HepG2 (cell line): ENCODE results near the gene NMRAL1. TPM values are rescaled to one million over a fixed set of nuclear protein-coding genes. Genes with fewer than 3 reads are reported as not detected.

Experiments used
- BCL6 ChIP-seq: IDR thresholded peaks from 2 replicates; pipeline ENCODE4 v1.6.1; 2016; ENCODE audit warnings: missing genetic modification reagents, missing compliant biosample characterization
- CEBPZ ChIP-seq: IDR thresholded peaks from 2 replicates; pipeline ENCODE4 v1.6.1; 2012; ENCODE audit warnings: low read length, improper control_type of control experiment
- CREM ChIP-seq, 2 experiments: sonication (generic) in 1 of 2; formaldehyde crosslinking in 1 of 2; IDR thresholded peaks; 2 replicates each; pipeline versions ENCODE4 v1.4.0 to v1.6.1; 2016 to 2020; ENCODE audit warnings: antibody characterized with exemption in 1 of 2, mild to moderate bottlenecking in 1 of 2, missing genetic modification reagents in 1 of 2
- PRPF4 ChIP-seq: fragments of 200-400 bp; formaldehyde crosslinking; IDR thresholded peaks from 2 replicates; pipeline ENCODE4 v1.6.1; 2016; ENCODE audit warnings: low read length, low read depth; ENCODE audit not compliant: poor library complexity, severe bottlenecking
- THAP7 ChIP-seq: sonication (generic); formaldehyde crosslinking; IDR thresholded peaks from 2 replicates; pipeline ENCODE4 v1.8.1; 2023; ENCODE audit warnings: mild to moderate bottlenecking, missing genetic modification reagents
- WIZ ChIP-seq: sonication (generic); formaldehyde crosslinking; IDR thresholded peaks from 2 replicates; pipeline ENCODE4 v1.5.1; 2020; ENCODE audit warnings: mild to moderate bottlenecking, missing genetic modification reagents
- ZNF33A ChIP-seq: sonication (generic); formaldehyde crosslinking; IDR thresholded peaks from 2 replicates; pipeline ENCODE4 v1.5.1; 2020; ENCODE audit warnings: missing genetic modification reagents, mild to moderate bottlenecking, moderate library complexity, borderline replicate concordance
- ZNF34 ChIP-seq: sonication (generic); formaldehyde crosslinking; IDR thresholded peaks from 2 replicates; pipeline ENCODE4 v1.4.0; 2020; ENCODE audit warnings: mild to moderate bottlenecking, missing genetic modification reagents, borderline replicate concordance
- ZNF512B ChIP-seq: sonication (generic); formaldehyde crosslinking; IDR thresholded peaks from 2 replicates; pipeline ENCODE4 v1.5.1; 2020; ENCODE audit warnings: missing genetic modification reagents, mild to moderate bottlenecking, borderline replicate concordance
- ZNF629 ChIP-seq: sonication (generic); formaldehyde crosslinking; conservative IDR thresholded peaks from 2 replicates; pipeline ENCODE4 v1.5.0; 2020; ENCODE audit warnings: missing genetic modification reagents
- ZNF776 ChIP-seq: sonication (generic); formaldehyde crosslinking; IDR thresholded peaks from 2 replicates; pipeline ENCODE4 v1.4.0; 2020; ENCODE audit warnings: mild to moderate bottlenecking, missing genetic modification reagents
- ZNF788 ChIP-seq: sonication (generic); formaldehyde crosslinking; IDR thresholded peaks from 2 replicates; pipeline ENCODE4 v1.5.0; 2020; ENCODE audit warnings: mild to moderate bottlenecking, missing genetic modification reagents, borderline replicate concordance
- polyA plus RNA-seq, 8 experiments: library from polyadenylated mRNA; depleted of rRNA in 3 of 8; stranded (reverse) in 7 of 8; unstranded in 1 of 8; fragments of >200 nt; fragmentation: Illumina TruSeq in 4 of 8; extraction: Trizol in 4 of 8; gene quantifications; 2 replicates each; pipeline versions ENCODE4 v1.2.1 to v1.2.3, GENCODE V29; 2011 to 2016; ENCODE audit warnings: low read depth in 4 of 8, missing spikeins in 1 of 8, mixed read lengths in 1 of 8; ENCODE audit not compliant: insufficient read depth in 1 of 8
- total RNA-seq, 5 experiments: library from RNA; depleted of rRNA; stranded (reverse); fragments of >200 nt; fragmentation: Illumina TruSeq; extraction: Trizol; gene quantifications; 2 replicates each; pipeline ENCODE4 v1.2.3, GENCODE V29; 2016; ENCODE audit warnings: low read depth in 1 of 5
- TF ChIP-seq, protein P1 (sequence below): sonication (generic); formaldehyde crosslinking; IDR thresholded peaks from 2 replicates; pipeline ENCODE4 v1.9.0; 2021; ENCODE audit warnings: mild to moderate bottlenecking, missing genetic modification reagents

The NMRAL1 gene
- total and polyA plus RNA-seq, 2 of the 13 experiments (the other 11 are each of a cell fraction or from before 2014, with no cell fraction given), result 30.8 to 33.1 TPM

GRCh38 chr16:4474192-4474961 is at the start of gene NMRAL1 (continued):
- 0 out of 2 replicates have a peak, but pooled peaks have one; percentile 41 for TF ChIP-seq ZNF788 (CRISPR knock-in tag)
- TF ChIP-seq ZNF629 (CRISPR knock-in tag), result no peak
- no peak for TF ChIP-seq THAP7 (CRISPR knock-in tag)
- TF ChIP-seq ZNF33A, result no peak
- no peak for TF ChIP-seq CEBPZ
- no peak for TF ChIP-seq ZNF512B (CRISPR knock-in tag)
- no peak for TF ChIP-seq WIZ
- peak; percentile 17; the same call in 1 of the 2 replicates for TF ChIP-seq BCL6 (CRISPR knock-in tag)
- TF ChIP-seq, protein P1, sequence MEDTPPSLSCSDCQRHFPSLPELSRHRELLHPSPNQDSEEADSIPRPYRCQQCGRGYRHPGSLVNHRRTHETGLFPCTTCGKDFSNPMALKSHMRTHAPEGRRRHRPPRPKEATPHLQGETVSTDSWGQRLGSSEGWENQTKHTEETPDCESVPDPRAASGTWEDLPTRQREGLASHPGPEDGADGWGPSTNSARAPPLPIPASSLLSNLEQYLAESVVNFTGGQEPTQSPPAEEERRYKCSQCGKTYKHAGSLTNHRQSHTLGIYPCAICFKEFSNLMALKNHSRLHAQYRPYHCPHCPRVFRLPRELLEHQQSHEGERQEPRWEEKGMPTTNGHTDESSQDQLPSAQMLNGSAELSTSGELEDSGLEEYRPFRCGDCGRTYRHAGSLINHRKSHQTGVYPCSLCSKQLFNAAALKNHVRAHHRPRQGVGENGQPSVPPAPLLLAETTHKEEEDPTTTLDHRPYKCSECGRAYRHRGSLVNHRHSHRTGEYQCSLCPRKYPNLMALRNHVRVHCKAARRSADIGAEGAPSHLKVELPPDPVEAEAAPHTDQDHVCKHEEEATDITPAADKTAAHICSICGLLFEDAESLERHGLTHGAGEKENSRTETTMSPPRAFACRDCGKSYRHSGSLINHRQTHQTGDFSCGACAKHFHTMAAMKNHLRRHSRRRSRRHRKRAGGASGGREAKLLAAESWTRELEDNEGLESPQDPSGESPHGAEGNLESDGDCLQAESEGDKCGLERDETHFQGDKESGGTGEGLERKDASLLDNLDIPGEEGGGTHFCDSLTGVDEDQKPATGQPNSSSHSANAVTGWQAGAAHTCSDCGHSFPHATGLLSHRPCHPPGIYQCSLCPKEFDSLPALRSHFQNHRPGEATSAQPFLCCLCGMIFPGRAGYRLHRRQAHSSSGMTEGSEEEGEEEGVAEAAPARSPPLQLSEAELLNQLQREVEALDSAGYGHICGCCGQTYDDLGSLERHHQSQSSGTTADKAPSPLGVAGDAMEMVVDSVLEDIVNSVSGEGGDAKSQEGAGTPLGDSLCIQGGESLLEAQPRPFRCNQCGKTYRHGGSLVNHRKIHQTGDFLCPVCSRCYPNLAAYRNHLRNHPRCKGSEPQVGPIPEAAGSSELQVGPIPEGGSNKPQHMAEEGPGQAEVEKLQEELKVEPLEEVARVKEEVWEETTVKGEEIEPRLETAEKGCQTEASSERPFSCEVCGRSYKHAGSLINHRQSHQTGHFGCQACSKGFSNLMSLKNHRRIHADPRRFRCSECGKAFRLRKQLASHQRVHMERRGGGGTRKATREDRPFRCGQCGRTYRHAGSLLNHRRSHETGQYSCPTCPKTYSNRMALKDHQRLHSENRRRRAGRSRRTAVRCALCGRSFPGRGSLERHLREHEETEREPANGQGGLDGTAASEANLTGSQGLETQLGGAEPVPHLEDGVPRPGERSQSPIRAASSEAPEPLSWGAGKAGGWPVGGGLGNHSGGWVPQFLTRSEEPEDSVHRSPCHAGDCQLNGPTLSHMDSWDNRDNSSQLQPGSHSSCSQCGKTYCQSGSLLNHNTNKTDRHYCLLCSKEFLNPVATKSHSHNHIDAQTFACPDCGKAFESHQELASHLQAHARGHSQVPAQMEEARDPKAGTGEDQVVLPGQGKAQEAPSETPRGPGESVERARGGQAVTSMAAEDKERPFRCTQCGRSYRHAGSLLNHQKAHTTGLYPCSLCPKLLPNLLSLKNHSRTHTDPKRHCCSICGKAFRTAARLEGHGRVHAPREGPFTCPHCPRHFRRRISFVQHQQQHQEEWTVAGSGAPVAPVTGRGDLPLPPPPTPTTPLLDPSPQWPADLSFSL (CRISPR knock-in tag), result no peak
- no peak for TF ChIP-seq ZNF34
- no peak for TF ChIP-seq ZNF776 (CRISPR knock-in tag)
- TF ChIP-seq PRPF4, result no peak
- 0 out of 2 replicates have a peak, but pooled peaks have one; percentile 19 for TF ChIP-seq CREM (IDR thresholded peaks at IDR 0.05)
- TF ChIP-seq CREM (CRISPR knock-in tag; IDR thresholded peaks at IDR 0.05), result no peak
